Immature natural killer cell (primary cell): Measurements from ENCODE around the gene PDXDC1. TPM values are rescaled to one million over a fixed set of nuclear protein-coding genes. Genes with fewer than 3 reads are reported as not detected.
"Not testable (repeated sequence)": the region's sequence is repeated elsewhere in the genome, so short reads cannot be mapped to it uniquely, and the experiment has no call there.

ENCODE experiments used
- DNase-seq, 3 donors: peaks; one replicate each; pipeline ENCODE4 v3.0.0; 2022; ENCODE audit warnings: mixed read lengths in 1 of 3
- H3K27ac Mint-ChIP-seq, 6 donors: one replicate each; pipeline ENCODE4 v1.8.0; 2020; ENCODE audit warnings: mixed read lengths in 6 of 6, mild to moderate bottlenecking in 5 of 6, inconsistent platforms in 4 of 6, moderate library complexity in 3 of 6
- H3K27me3 Mint-ChIP-seq, 3 donors: one replicate each; pipeline ENCODE4 v1.8.0; 2020 to 2021; ENCODE audit warnings: low read depth in 3 of 3, mild to moderate bottlenecking in 3 of 3, mixed read lengths in 3 of 3, moderate library complexity in 3 of 3, inconsistent platforms in 1 of 3
- H3K36me3 Mint-ChIP-seq, 3 donors: one replicate each; pipeline ENCODE4 v1.8.0; 2020; ENCODE audit warnings: mixed read lengths in 3 of 3, inconsistent platforms in 2 of 3, mild to moderate bottlenecking in 2 of 3
- H3K4me1 Mint-ChIP-seq, 2 donors: one replicate each; pipeline ENCODE4 v1.8.0; 2020; ENCODE audit warnings: inconsistent platforms in 2 of 2, mild to moderate bottlenecking in 2 of 2, mixed read lengths in 2 of 2, moderate library complexity in 1 of 2
- H3K4me3 Mint-ChIP-seq, 5 donors: one replicate each; pipeline ENCODE4 v1.8.0; 2020; ENCODE audit warnings: mild to moderate bottlenecking in 5 of 5, mixed read lengths in 5 of 5, inconsistent platforms in 3 of 5, moderate library complexity in 3 of 5
- H3K9me3 Mint-ChIP-seq, 6 donors: one replicate each; pipeline ENCODE4 v1.8.0; 2020; ENCODE audit warnings: mild to moderate bottlenecking in 6 of 6, mixed read lengths in 6 of 6, inconsistent platforms in 4 of 6, moderate library complexity in 3 of 6
- polyA plus RNA-seq, 3 donors: library from polyadenylated mRNA; unstranded; fragments of 300-500 nt; fragmentation: Illumina TruSeq; gene quantifications; one replicate each; pipeline ENCODE4 v1.2.3, GENCODE V29; 2021

Gene PDXDC1
- polyA plus RNA-seq, 3 donors from 2014 or later, result 14.0 to 54.1 (median 24.9) TPM

GRCh38 chr16:14961405-14962186 lies 13.2 kb upstream of the PDXDC1 start:
- H3K4me3 Mint-ChIP-seq, result no peak overlapping the region
- peaks cover 6 to 7% (median 6%) of the 10 kb centered on the region in 3 donors for H3K27me3 Mint-ChIP-seq
- no peak for DNase-seq
- no peaks in the 10 kb centered on the region for H3K4me1 Mint-ChIP-seq
- peaks cover 0 to 2% (median 0%) of the 10 kb centered on the region in 6 donors for H3K9me3 Mint-ChIP-seq
- peaks cover 0 to 4% (median 0%) of the 10 kb centered on the region in 3 donors for H3K36me3 Mint-ChIP-seq
- no peak overlapping the region for H3K27ac Mint-ChIP-seq

- no peak overlapping the region for H3K27ac Mint-ChIP-seq
- no peaks in the 10 kb centered on the region for H3K4me1 Mint-ChIP-seq
- no peak overlapping the region for H3K4me3 Mint-ChIP-seq
- H3K9me3 Mint-ChIP-seq, result peaks cover 0 to 2% (median 0%) of the 10 kb centered on the region in 6 donors
- no peak for DNase-seq
- H3K36me3 Mint-ChIP-seq, result peaks cover 0 to 4% (median 0%) of the 10 kb centered on the region in 3 donors
- H3K27me3 Mint-ChIP-seq, result peaks cover 2 to 7% (median 6%) of the 10 kb centered on the region in 3 donors
Measured at GRCh38 chr16:14963281-14964173, 11.3 kb upstream of the PDXDC1 start.

GRCh38 chr16:14965328-14965727 lies 9.5 kb upstream of the PDXDC1 start:
- DNase-seq, result no peak
- Mint-ChIP-seq H3K27ac (no peak overlapping the region), H3K36me3 (peaks cover 0 to 4% (median 0%) of the 10 kb centered on the region in 3 donors), H3K4me1 (no peaks in the 10 kb centered on the region), H3K27me3 (peaks cover 0 to 7% (median 4%) of the 10 kb centered on the region in 3 donors), H3K9me3 (peaks cover 0 to 2% (median 0%) of the 10 kb centered on the region in 6 donors), H3K4me3 (no peak overlapping the region)

GRCh38 chr16:14969795-14970194 lies 5.0 kb upstream of the PDXDC1 start:
- H3K27ac Mint-ChIP-seq, result not testable (repeated sequence)

GRCh38 chr16:14971621-14972228 lies 3.1 kb upstream of the PDXDC1 start:
- Mint-ChIP-seq H3K27me3 (peaks cover 0 to 11% (median 10%) of the 10 kb centered on the region in 3 donors), H3K4me1 (peaks cover 20 to 27% of the 10 kb centered on the region in 2 donors), H3K27ac (peak overlapping the region in 1 of 6 donors; percentile 12)
- H3K4me3 Mint-ChIP-seq, H3K9me3 Mint-ChIP-seq, H3K36me3 Mint-ChIP-seq, DNase-seq: not testable (repeated sequence)

More at GRCh38 chr16:14969795-14970194, 5.0 kb upstream of the PDXDC1 start:
- not testable (repeated sequence) for H3K9me3 Mint-ChIP-seq, H3K4me3 Mint-ChIP-seq, H3K27me3 Mint-ChIP-seq, H3K36me3 Mint-ChIP-seq, DNase-seq
- peaks cover 7 to 14% of the 10 kb centered on the region in 2 donors for H3K4me1 Mint-ChIP-seq

GRCh38 chr16:14973785-14974322 lies 972 bp upstream of the PDXDC1 start:
- DNase-seq, H3K36me3 Mint-ChIP-seq, H3K9me3 Mint-ChIP-seq: not testable (repeated sequence)
- Mint-ChIP-seq H3K27me3 (peaks cover 0 to 11% (median 10%) of the 10 kb centered on the region in 3 donors), H3K4me1 (peaks cover 24 to 38% of the 10 kb centered on the region in 2 donors), H3K4me3 (peak overlapping the region; percentile 17 to 98 (median 93)), H3K27ac (peak overlapping the region in 5 of 6 donors; percentile 23 to 94 (median 58))

GRCh38 chr16:14974331-14974655 lies 533 bp upstream of the PDXDC1 start:
- peaks cover 24 to 40% of the 10 kb centered on the region in 2 donors for H3K4me1 Mint-ChIP-seq
- peaks cover 0 to 11% (median 10%) of the 10 kb centered on the region in 3 donors for H3K27me3 Mint-ChIP-seq
- not testable (repeated sequence) for DNase-seq, H3K36me3 Mint-ChIP-seq, H3K9me3 Mint-ChIP-seq
- H3K4me3 Mint-ChIP-seq, result peak overlapping the region; percentile 87 to 98 (median 93)
- peak overlapping the region; percentile 86 to 99 (median 90) for H3K27ac Mint-ChIP-seq

GRCh38 chr16:14975418-14976194 lies 780 bp downstream of the PDXDC1 start:
- H3K36me3 Mint-ChIP-seq, H3K9me3 Mint-ChIP-seq: not testable (repeated sequence)
- Mint-ChIP-seq H3K27me3 (peaks cover 0 to 11% (median 10%) of the 10 kb centered on the region in 3 donors), H3K4me1 (peaks cover 24 to 49% of the 10 kb centered on the region in 2 donors), H3K27ac (peak overlapping the region; percentile 44 to 93 (median 86)), H3K4me3 (peak overlapping the region; percentile 79 to 98 (median 93))
- DNase-seq, result peak; percentile 30 to 57 (median 52)

- H3K27ac Mint-ChIP-seq, result peak overlapping the region in 5 of 6 donors; percentile 32 to 83 (median 53)
- H3K36me3 Mint-ChIP-seq, H3K9me3 Mint-ChIP-seq, DNase-seq: not testable (repeated sequence)
- H3K4me3 Mint-ChIP-seq, result peak overlapping the region in 3 of 5 donors; percentile 48 to 93 (median 89)
- peaks cover 31 to 64% of the 10 kb centered on the region in 2 donors for H3K4me1 Mint-ChIP-seq
- H3K27me3 Mint-ChIP-seq, result peaks cover 0 to 11% (median 10%) of the 10 kb centered on the region in 3 donors
Measured at GRCh38 chr16:14976971-14977736, 2.3 kb downstream of the PDXDC1 start.

GRCh38 chr16:14978281-14978680 lies 3.5 kb downstream of the PDXDC1 start:
- Mint-ChIP-seq H3K4me1 (peaks cover 34 to 66% of the 10 kb centered on the region in 2 donors), H3K27me3 (peaks cover 0 to 11% (median 10%) of the 10 kb centered on the region in 3 donors), H3K27ac (peak overlapping the region in 2 of 6 donors; percentile 31 to 56)
- H3K9me3 Mint-ChIP-seq, H3K36me3 Mint-ChIP-seq, DNase-seq, H3K4me3 Mint-ChIP-seq: not testable (repeated sequence)

GRCh38 chr16:14978908-14979307 lies 4.1 kb downstream of the PDXDC1 start:
- peaks cover 0 to 11% (median 10%) of the 10 kb centered on the region in 3 donors for H3K27me3 Mint-ChIP-seq
- peaks cover 31 to 66% of the 10 kb centered on the region in 2 donors for H3K4me1 Mint-ChIP-seq
- peak overlapping the region in 1 of 6 donors; percentile 56 for H3K27ac Mint-ChIP-seq
- H3K36me3 Mint-ChIP-seq, H3K9me3 Mint-ChIP-seq, DNase-seq: not testable (repeated sequence)
- peak overlapping the region in 1 of 5 donors; percentile 4 for H3K4me3 Mint-ChIP-seq

GRCh38 chr16:14981234-14981633 lies 6.4 kb downstream of the PDXDC1 start:
- H3K4me3 Mint-ChIP-seq, H3K27me3 Mint-ChIP-seq, H3K9me3 Mint-ChIP-seq, DNase-seq, H3K36me3 Mint-ChIP-seq, H3K27ac Mint-ChIP-seq: not testable (repeated sequence)
- H3K4me1 Mint-ChIP-seq, result peaks cover 20 to 63% of the 10 kb centered on the region in 2 donors
